GM21723 (cell line): ENCODE measurements around the gene SLC25A2.
"Not testable (repeated sequence)": the region's sequence is repeated elsewhere in the genome, so short reads cannot be mapped to it uniquely, and the experiment has no call there.

Source experiments
- ATAC-seq: cut with Tn5 transposase; IDR thresholded peaks from one replicate; pipeline ENCODE4 v1.9.1; 2021; ENCODE audit warnings: mild to moderate bottlenecking, moderate library complexity; ENCODE audit not compliant: unreplicated experiment

Gene SLC25A2

DNA sequence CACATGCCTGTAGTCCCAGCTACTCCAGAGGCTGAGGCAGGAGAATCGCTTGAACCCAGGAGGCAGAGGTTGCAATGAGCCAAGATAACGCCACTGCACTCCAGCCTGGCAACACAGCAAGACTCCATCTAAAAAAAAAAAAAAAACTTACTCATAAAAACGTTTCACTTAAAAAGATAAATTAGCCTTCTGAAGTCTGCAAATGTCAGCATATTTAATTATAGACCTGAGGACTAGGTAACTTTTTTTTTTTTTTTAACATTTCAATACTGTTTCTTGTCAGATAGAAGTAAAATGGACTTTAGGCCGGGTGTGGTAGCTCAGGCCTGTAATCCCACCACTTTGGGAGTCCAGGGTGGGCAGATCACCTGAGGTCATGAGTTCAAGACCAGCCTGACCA, 13.1 kb upstream of the SLC25A2 start:
- not testable (repeated sequence) for ATAC-seq

DNA sequence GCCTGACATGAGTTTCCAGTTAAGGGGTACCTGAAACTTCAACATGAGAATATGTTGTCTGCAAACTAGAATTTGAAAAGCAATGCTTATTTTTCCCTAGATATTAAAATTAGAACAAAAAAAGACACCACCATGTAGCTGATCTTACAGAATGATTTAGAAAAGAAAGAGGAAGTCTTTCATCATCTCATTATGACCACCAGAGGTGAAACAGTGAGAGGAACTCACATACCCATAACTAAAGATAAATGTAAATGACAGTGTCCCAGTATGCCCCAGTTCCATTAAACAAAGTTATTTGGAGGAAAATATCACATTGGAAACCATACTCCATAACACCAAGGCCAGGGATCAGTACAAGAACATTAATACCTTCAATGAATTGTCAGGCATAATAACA, 9.9 kb upstream of the SLC25A2 start:
- no peak for ATAC-seq

DNA sequence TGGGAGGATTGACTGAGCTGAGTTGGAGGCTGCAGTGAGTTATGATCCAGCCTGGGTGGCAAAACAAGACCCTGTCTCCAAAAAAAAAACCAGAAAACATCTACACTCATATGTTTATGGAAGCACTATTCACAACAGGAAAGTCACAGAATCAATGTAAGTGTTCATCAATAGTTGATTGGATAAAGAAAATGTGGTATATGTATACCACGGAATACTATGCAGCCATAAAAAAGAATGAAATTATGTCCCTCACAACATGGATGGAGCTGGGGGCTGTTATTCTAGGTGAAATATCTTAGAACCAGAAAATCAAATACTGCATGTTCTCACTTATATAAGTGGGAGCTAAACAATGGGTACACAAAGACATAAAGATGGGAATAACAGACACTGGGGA, 2.8 kb upstream of the SLC25A2 start:
- no peak for ATAC-seq

DNA sequence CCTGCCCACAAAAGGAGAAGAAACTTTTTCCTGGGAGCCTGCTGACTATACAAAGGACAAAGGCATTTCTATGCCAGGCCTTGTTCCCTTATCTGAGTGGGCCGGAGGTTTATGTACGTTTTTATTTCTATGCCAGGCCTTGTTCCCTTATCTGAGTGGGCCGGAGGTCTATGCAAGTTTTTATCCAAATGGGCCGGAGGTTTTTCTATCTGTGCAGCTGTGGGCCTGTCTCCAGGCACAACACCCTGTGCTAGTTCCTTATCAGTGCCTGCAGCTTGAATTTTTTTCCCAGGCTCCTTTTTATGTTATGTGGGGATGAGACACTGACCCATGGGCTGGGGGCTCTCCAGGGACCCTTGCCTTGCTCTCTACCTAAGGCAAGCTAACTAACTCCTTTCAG, 5.5 kb downstream of the SLC25A2 start:
- no peak for ATAC-seq

DNA sequence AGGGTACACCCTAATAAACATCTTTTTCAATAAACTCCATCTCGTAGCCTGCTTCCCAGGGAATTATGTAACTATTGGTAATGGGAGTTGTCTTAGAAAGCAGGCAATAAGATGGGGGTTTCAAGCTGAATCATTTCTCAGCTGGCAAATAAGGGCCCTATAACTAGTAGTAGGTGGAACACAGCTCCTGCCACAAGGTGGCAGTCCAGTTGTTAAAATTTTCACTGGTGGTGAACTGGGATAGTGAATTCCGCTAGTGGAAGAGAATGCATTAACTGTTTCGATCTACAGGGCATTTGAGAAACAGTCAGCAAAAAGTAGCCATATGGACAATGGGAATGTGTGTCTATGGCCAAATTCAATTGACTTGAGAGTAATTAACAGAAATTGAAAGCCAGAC, 30.9 kb downstream of the SLC25A2 start:
- ATAC-seq, result no peak

DNA sequence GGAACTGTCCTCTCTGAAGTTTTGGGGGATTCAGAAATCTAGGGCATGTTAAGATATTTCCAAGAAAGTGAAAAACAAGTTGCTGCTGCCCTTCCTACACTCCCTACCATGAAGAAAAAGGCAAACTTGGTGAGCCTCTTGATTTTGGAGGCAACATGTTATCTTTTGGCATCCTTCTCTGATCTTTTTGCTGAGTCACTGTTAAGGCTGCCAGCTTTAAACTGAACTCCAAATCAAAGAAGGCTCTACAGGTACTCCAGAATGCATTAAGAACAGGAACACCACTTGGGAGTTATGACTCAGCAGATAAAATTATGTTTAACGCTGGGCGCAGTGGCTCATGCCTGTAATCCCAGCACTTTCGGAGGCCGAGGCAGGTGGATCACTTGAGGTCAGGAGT, 34.7 kb downstream of the SLC25A2 start:
- ATAC-seq, result no peak

DNA sequence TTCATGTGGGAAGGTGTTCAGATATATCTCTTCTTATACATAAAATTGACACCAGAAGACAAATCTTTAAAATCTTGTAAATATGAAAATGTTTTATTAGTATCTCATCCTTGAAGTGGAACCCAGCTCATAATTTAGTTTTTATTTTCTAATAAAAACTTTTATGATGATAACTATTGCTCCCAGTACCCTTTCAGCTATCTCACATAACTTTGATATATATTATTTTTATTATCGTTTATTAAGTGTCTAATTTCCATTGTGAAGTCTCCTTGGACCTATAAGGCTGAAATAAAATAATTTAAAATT, 42.7 kb downstream of the SLC25A2 start:
- no peak for ATAC-seq

DNA sequence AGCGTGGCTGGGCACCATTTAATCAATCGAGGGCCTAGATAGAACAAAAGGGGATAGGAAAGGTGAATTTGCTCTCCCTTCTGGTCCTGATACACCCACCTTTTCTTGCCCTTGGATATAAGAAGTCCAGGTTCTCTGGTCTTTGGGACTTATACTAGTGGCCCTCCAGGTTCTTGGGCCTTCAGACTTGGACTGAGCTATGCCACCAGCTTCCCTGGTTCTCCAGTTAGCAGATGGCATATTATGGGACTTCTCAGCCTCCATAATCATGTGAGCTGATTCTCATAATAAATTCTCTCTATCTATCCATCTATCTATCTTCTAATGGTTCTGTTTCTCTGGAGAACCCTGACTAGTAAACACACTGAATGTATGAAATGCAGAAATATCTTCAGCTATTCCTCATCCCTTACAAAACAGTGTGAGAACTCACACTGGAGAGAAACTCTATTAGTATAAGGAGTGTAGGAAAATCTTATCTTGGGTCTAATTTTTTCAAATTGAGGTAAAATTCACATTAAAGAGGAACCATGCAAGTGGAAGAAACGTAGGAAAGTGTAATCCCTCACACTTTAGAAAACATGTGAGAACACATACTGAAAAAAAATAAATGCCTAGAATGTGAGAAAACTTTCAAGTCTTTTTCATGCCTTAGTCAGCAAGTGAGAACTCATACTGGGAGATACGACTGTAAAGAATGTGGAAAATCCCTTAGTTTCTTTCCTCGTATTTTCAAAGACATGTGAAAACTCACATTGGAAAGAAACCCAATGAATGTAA, 43.2 kb downstream of the SLC25A2 start:
- no peak for ATAC-seq

DNA sequence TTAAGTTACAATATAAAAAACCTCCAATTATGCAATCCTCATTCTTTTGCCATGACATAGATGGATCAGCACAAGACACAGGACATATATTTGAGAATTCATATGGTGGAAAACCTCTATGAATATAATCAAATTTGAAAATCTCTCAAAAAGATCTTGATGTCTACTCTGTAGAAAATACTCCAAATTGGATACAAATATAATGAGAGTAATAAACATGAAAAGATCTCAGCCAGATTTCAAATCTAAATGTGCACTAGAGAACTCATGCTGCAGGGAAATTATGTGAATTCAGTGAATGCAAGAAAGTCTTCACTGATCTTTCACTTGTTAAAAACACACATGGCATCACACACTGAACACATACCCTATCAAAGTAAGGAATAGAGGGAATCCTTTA, 44.9 kb downstream of the SLC25A2 start:
- ATAC-seq, result no peak

DNA sequence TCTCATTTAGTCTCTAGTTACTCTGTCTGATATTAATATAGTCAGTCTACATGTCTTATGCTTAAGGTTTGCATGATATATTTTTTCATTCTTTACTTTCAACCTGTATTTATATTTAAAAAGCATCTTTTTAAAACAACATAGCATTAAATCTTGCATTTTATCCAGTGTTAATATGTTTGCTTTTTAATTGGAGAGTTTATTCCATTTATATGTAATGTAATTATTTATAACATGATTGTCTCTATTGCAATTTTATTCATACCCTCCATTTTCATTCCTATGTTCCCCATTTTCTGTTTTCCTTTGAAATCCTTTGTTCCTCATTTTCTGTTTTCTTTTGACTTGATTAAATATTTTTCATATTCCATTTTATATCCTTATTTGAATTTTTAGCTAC, 45.4 kb downstream of the SLC25A2 start:
- no peak for ATAC-seq
